HepG2 (cell line): Measurements from ENCODE around the gene POLD3. TPM values are rescaled to one million over a fixed set of nuclear protein-coding genes. Genes with fewer than 3 reads are reported as not detected.

Source experiments
- ATAC-seq: fragments of 200-7000 bp; cut with Tn5 transposase; 3 replicates; pipeline ENCODE4 v1.9.1; 2020; ENCODE audit warnings: mild to moderate bottlenecking, moderate library complexity
- BruUV-seq: library from RNA; stranded (reverse); fragments of 400-500 nt; replicated peaks from 2 replicates; lab custom pipeline; 2021; lab: Mats Ljungman, UMichigan
- CTCF ChIA-PET: fragments of 300-600 bp; formaldehyde crosslinking; extraction: SDS; loops from one replicate; lab custom pipeline; 2021; ENCODE audit warnings: low total read pairs, inconsistent platforms, low intra/inter-chr PET ratio; lab: Yijun Ruan, JAX
- POLR2A ChIA-PET: fragments of 350-600 bp; sonication (Branson Sonifier 250); formaldehyde crosslinking; loops from one replicate; lab custom pipeline; 2020; ENCODE audit warnings: antibody characterized with exemption, inconsistent platforms; lab: Yijun Ruan, JAX
- DNase-seq: peaks from one replicate; pipeline ENCODE4 v3.0.0-alpha.2; 2015; ENCODE audit warnings: low spot score
- FAIRE-seq: peaks from 3 replicates; lab custom pipeline; 2011; peaks lifted over from hg19 to GRCh38; lab: Jason Lieb, UNC
- H2AFZ ChIP-seq: one replicate; pipeline ENCODE4 v1.6.1; 2011; ENCODE audit warnings: low read length, inconsistent platforms
- H3K27ac ChIP-seq: fragments of 300-600 bp; 3 replicates; pipeline ENCODE4 v1.8.0; 2011; ENCODE audit warnings: mixed run types, mild to moderate bottlenecking, mixed read lengths, low read length, inconsistent platforms; ENCODE audit not compliant: insufficient read depth; ENCODE audit errors: extremely low read length
- H3K27me3 ChIP-seq, 2 experiments: fragments of 200-600 bp in 1 of 2; 2 replicates in 1 of 2; 3 replicates in 1 of 2; pipeline versions ENCODE4 v1.6.0 to v1.8.0; 2011; ENCODE audit warnings: low read length in 2 of 2, mild to moderate bottlenecking in 2 of 2, moderate library complexity in 2 of 2, inconsistent platforms in 1 of 2; ENCODE audit not compliant: insufficient read depth in 2 of 2, control insufficient read depth in 1 of 2
- H3K36me3 ChIP-seq, 2 experiments: fragments of 200-600 bp in 1 of 2; replicated peaks in 1 of 2; 2 replicates in 1 of 2; 3 replicates in 1 of 2; pipeline versions ENCODE4 v1.5.1 to v1.8.0; 2011; ENCODE audit warnings: low read length in 2 of 2, inconsistent platforms in 1 of 2; ENCODE audit not compliant: insufficient read depth in 2 of 2, control insufficient read depth in 1 of 2
- H3K4me1 ChIP-seq: 2 replicates; pipeline ENCODE4 v1.5.1; 2012; ENCODE audit warnings: low read length, inconsistent platforms; ENCODE audit not compliant: insufficient read depth
- H3K4me2 ChIP-seq: 2 replicates; pipeline ENCODE4 v1.6.0; 2011; ENCODE audit warnings: low read depth, low read length, inconsistent platforms
- H3K4me3 ChIP-seq, 3 experiments: fragments of 200-600 bp in 1 of 3; sonication (generic), shearing (Covaris generic) in 1 of 3; replicated peaks in 1 of 3; 2 replicates each; pipeline ENCODE4 v1.5.1; 2011 to 2016; ENCODE audit warnings: low read length in 3 of 3, inconsistent platforms in 2 of 3, low read depth in 2 of 3, mild to moderate bottlenecking in 2 of 3, control low read depth in 1 of 3, mixed read lengths in 1 of 3; ENCODE audit not compliant: insufficient read depth in 1 of 3
- H3K79me2 ChIP-seq: one replicate; pipeline ENCODE4 v1.6.1; 2011; ENCODE audit warnings: low read length, inconsistent platforms; ENCODE audit not compliant: insufficient read depth
- H3K9ac ChIP-seq: 2 replicates; pipeline ENCODE4 v1.6.0; 2011; ENCODE audit warnings: mild to moderate bottlenecking, low read depth, low read length, inconsistent platforms; ENCODE audit not compliant: insufficient read depth
- H3K9me3 ChIP-seq: 2 replicates; pipeline ENCODE4 v1.5.1; 2012; ENCODE audit warnings: mild to moderate bottlenecking, low read length
- H4K20me1 ChIP-seq: 2 replicates; pipeline ENCODE4 v1.6.0; 2011; ENCODE audit warnings: inconsistent platforms, mild to moderate bottlenecking, low read length, moderate library complexity; ENCODE audit not compliant: insufficient read depth
- BHLHE40 ChIP-seq: IDR thresholded peaks from 2 replicates; pipeline ENCODE4 v1.6.1; 2011; ENCODE audit warnings: low read length, improper control_type of control experiment
- CTCF ChIP-seq: sonication (generic); formaldehyde crosslinking; IDR thresholded peaks from 2 replicates; pipeline ENCODE4 v1.5.0; 2020; ENCODE audit warnings: mild to moderate bottlenecking, missing genetic modification reagents, moderate library complexity
- ELF3 ChIP-seq: IDR thresholded peaks from 2 replicates; pipeline ENCODE4 v1.6.1; 2016; ENCODE audit warnings: missing genetic modification reagents, missing compliant biosample characterization
- KDM5A ChIP-seq: fragments of 200-600 bp; sonication (generic); IDR thresholded peaks from 2 replicates; pipeline ENCODE4 v1.7.0; 2018; ENCODE audit warnings: antibody characterized with exemption, mild to moderate bottlenecking, low read length, borderline replicate concordance
- NFE2 ChIP-seq: sonication (generic); formaldehyde crosslinking; IDR thresholded peaks from 2 replicates; pipeline ENCODE4 v1.4.0; 2020; ENCODE audit warnings: missing genetic modification reagents
- PAX8 ChIP-seq: sonication (generic); formaldehyde crosslinking; IDR thresholded peaks from 2 replicates; pipeline ENCODE4 v1.8.0; 2022; ENCODE audit warnings: mild to moderate bottlenecking, missing genetic modification reagents, borderline replicate concordance
- RAD21 ChIP-seq: fragments of 450-650 bp; formaldehyde crosslinking; IDR thresholded peaks from 2 replicates; pipeline ENCODE4 v1.5.0; 2020; ENCODE audit warnings: mild to moderate bottlenecking
- RBAK ChIP-seq: sonication (generic); formaldehyde crosslinking; IDR thresholded peaks from 2 replicates; pipeline ENCODE4 v1.5.1; 2020; ENCODE audit warnings: mild to moderate bottlenecking, missing genetic modification reagents
- REL ChIP-seq: sonication (generic); formaldehyde crosslinking; conservative IDR thresholded peaks from 2 replicates; pipeline ENCODE4 v1.8.0; 2022; ENCODE audit warnings: mild to moderate bottlenecking, missing genetic modification reagents, moderate library complexity
- SMC3 ChIP-seq: IDR thresholded peaks from 2 replicates; pipeline ENCODE4 v1.6.1; 2011; ENCODE audit warnings: low read length, improper control_type of control experiment
- STAG1 ChIP-seq: sonication (generic); formaldehyde crosslinking; IDR thresholded peaks from 2 replicates; pipeline ENCODE4 v1.4.0; 2020; ENCODE audit warnings: missing genetic modification reagents
- TEAD3 ChIP-seq: optimal IDR thresholded peaks from 2 replicates; pipeline ENCODE3; 2016; ENCODE audit warnings: borderline replicate concordance
- THAP11 ChIP-seq: IDR thresholded peaks from 2 replicates; pipeline ENCODE4 v1.6.1; 2016; ENCODE audit warnings: missing biosample characterization, missing genetic modification reagents
- ZKSCAN1 ChIP-seq: fragments of 150-350 bp; IDR thresholded peaks from 2 replicates; pipeline ENCODE4 v1.6.1; 2014; ENCODE audit warnings: low read length
- ZNF205 ChIP-seq: IDR thresholded peaks from 2 replicates; pipeline ENCODE4 v1.6.1; 2018; ENCODE audit warnings: missing biosample characterization, missing genetic modification reagents
- ZNF576 ChIP-seq: sonication (generic); formaldehyde crosslinking; IDR thresholded peaks from 2 replicates; pipeline ENCODE4 v1.4.0; 2020; ENCODE audit warnings: mild to moderate bottlenecking, missing genetic modification reagents
- ZNF777 ChIP-seq: sonication (generic); formaldehyde crosslinking; IDR thresholded peaks from 2 replicates; pipeline ENCODE4 v1.4.0; 2020; ENCODE audit warnings: missing genetic modification reagents
- WGBS: methylation state at CpG from one replicate; pipeline ENCODE4 v1.1.6; 2017; ENCODE audit warnings: low lambda C conversion rate; 5-methylcytosine and 5-hydroxymethylcytosine counted together
- in situ Hi-C: cut with HindIII; loops from 2 replicates; pipeline ENCODE4 v1.10.0; 2017; ENCODE audit warnings: low pct_unique_long_range_greater_than_20kb; ENCODE audit not compliant: extremely low pct_ligation_motif_present
- intact Hi-C: fragments of 100-400 bp; cut with micrococcal nuclease; formaldehyde crosslinking; loops from one replicate; pipeline ENCODE4 v1.10.0; 2022; ENCODE audit not compliant: unreplicated experiment
- polyA plus RNA-seq, 8 experiments: library from polyadenylated mRNA; depleted of rRNA in 3 of 8; stranded (reverse) in 7 of 8; unstranded in 1 of 8; fragments of >200 nt; fragmentation: Illumina TruSeq in 4 of 8; extraction: Trizol in 4 of 8; gene quantifications; 2 replicates each; pipeline versions ENCODE4 v1.2.1 to v1.2.3, GENCODE V29; 2011 to 2016; ENCODE audit warnings: low read depth in 4 of 8, missing spikeins in 1 of 8, mixed read lengths in 1 of 8; ENCODE audit not compliant: insufficient read depth in 1 of 8
- total RNA-seq, 5 experiments: library from RNA; depleted of rRNA; stranded (reverse); fragments of >200 nt; fragmentation: Illumina TruSeq; extraction: Trizol; gene quantifications; 2 replicates each; pipeline ENCODE4 v1.2.3, GENCODE V29; 2016; ENCODE audit warnings: low read depth in 1 of 5

The POLD3 gene
- total and polyA plus RNA-seq, 2 of the 13 experiments (the other 11 are each of a cell fraction or from before 2014, with no cell fraction given) = 6.3 to 18.9 TPM

GRCh38 chr11:74570266-74571061 lies 21.9 kb upstream of the POLD3 start:
- Histone ChIP-seq H3K27ac (no peak overlapping the region), H4K20me1 (no peaks in the 10 kb centered on the region), H3K9ac (no peak overlapping the region), H3K27me3 (peaks cover 0 to 2% of the 10 kb centered on the region in 2 experiments; a peak in 2 of 5 replicates), H3K4me3 (no peak overlapping the region), H3K4me1 (peaks cover 25% of the 10 kb centered on the region), H3K36me3 (no peaks in the 10 kb centered on the region)
- ATAC-seq (peak; percentile 92), FAIRE-seq (peak; percentile 89), DNase-seq (peak; percentile 57)
- CTCF ChIA-PET = interaction anchor here (1.2 to 1.6 kb wide), 3 partner anchors 83 to 182 kb away, joined by 4 to 36 read pairs (median 17); no protein-coding TSS in a partner anchor
- no TSS peak for BruUV-seq
- POLR2A ChIA-PET = interaction anchor here (0.6 to 1.4 kb wide), 2 partner anchors 77 to 315 kb away, joined by 3 to 6 read pairs; partner anchors contain the start of gene LIPT2
- intact Hi-C loops (loop anchor here (1.0 to 2.0 kb wide), 2 partner anchors 82 to 182 kb away; no protein-coding TSS in a partner anchor), in situ Hi-C loops (no loop called here)
- TF ChIP-seq BHLHE40 = no peak
- 0 out of 2 replicates have a peak, but pooled peaks have one; percentile 33 for TF ChIP-seq ZKSCAN1
- peak; percentile 46; the same call in 1 of the 2 replicates for TF ChIP-seq ELF3 (CRISPR knock-in tag)
- peak; percentile 94 for TF ChIP-seq ZNF205 (CRISPR knock-in tag)
- no peak for TF ChIP-seq REL (CRISPR knock-in tag)
- no peak for TF ChIP-seq PAX8 (CRISPR knock-in tag)
- TF ChIP-seq RAD21 (CRISPR knock-in tag) = peak; percentile 73
- TF ChIP-seq KDM5A = no peak
- no peak for TF ChIP-seq THAP11 (CRISPR knock-in tag)
- peak; percentile 92 for TF ChIP-seq STAG1 (CRISPR knock-in tag)
- TF ChIP-seq SMC3 = peak; percentile 91
- TF ChIP-seq ZNF576 (CRISPR knock-in tag) = no peak
- TF ChIP-seq TEAD3 (CRISPR knock-in tag) = peak; percentile 73
- no peak for TF ChIP-seq ZNF777 (CRISPR knock-in tag)
- TF ChIP-seq RBAK = no peak
- TF ChIP-seq NFE2 = no peak
- peak; percentile 84 for TF ChIP-seq CTCF (CRISPR knock-in tag)
- TF ChIP-seq, all 625 proteins: peak for 8
- Histone ChIP-seq H3K4me2 (no peak overlapping the region), H3K9me3 (no peaks in the 10 kb centered on the region), H3K79me2 (no peaks in the 10 kb centered on the region), H2AFZ (no peak overlapping the region)
- WGBS = 19% methylated on average over 8 of the region's 8 CpGs
